ENCODE data around the gene TBC1D24.
A peak's percentile ranks its signal among the peaks of the same experiment; 100 is the strongest.
"Not testable (repeated sequence)": the region's sequence is repeated elsewhere in the genome, so short reads cannot be mapped to it uniquely, and the experiment has no call there.

TBC1D24 gene

GRCh38 chr16:2474877-2475412 is at the start of gene TBC1D24:
Gene TBC1D24 (plus strand): TSS chr16:2475127. CDS start chr16:2496149, 21,022 bp downstream.
- DNase-seq, result peak; percentile 94

GRCh38 chr16:2425825-2426430 is 49.0 kb upstream of the TBC1D24 start:
- DNase-seq, result no peak

- no peak for DNase-seq
These were observed 48.0 kb upstream of the TBC1D24 start for GRCh38 chr16:2426941-2427361.

- DNase-seq, result no peak
These were observed 47.4 kb upstream of the TBC1D24 start for GRCh38 chr16:2427526-2427925.

- DNase-seq, result peak; percentile 26
These were observed 46.7 kb upstream of the TBC1D24 start for GRCh38 chr16:2428051-2428783.

DNA sequence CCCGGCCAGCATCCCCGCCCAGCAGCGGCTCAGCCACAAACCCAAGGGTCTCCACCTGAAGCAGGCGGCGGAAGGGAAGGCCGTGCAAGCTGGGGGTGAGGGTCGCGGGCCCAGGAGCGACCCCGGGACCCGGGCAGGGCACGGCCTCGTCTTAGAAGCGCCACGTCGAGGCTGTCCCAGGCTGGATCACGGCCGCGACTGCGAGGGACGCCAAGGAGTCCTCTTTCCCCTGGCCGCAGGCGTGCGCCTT is 46.2 kb upstream of the TBC1D24 start:
- no peak for DNase-seq

GRCh38 chr16:2429034-2429770 is 45.7 kb upstream of the TBC1D24 start, which contains the start of gene CCNF:
Gene CCNF (plus strand): TSS chr16:2429447. CDS start chr16:2429482, 35 bp downstream.
- DNase-seq, result peak; percentile 99

GRCh38 chr16:2429771-2430663 is 44.9 kb upstream of the TBC1D24 start:
- DNase-seq, result peak; percentile 42

- DNase-seq, result no peak
These were observed 42.6 kb upstream of the TBC1D24 start for GRCh38 chr16:2432286-2432685.

DNA sequence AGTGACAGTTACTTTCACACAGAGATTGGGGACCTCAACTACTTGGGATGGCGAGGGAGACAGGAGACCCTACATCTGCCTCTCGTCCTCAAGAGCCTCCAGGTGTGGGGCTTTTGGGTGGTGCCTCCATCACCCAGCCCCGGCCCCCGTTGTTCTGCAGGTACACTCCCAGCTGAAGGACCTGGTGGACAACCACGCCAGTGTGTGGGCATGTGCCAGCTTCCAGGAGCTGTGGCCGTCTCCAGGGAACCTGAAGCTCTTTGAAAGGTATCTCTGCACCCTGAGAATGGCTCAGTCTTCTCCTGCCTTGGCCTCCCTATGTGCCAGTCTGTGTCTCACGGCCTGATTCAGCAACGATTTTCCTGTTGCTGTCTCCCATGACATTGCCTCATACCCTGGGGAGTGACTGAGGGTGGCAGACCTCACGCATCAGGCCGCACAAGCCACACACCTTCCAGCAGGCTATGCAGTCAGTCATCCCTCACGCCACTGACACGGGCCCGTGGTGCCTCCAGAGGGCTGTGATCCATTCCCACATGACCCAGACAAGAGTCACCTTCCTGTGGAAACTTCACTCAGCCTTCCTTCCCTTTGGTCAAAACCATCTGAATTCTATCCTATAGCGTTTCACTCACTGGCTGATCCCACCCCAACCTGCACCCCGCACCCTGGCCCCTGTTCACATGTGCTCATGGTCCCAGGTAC is 42.0 kb upstream of the TBC1D24 start:
- DNase-seq, result no peak

GRCh38 chr16:2435236-2435635 is 39.7 kb upstream of the TBC1D24 start:
- DNase-seq, result not testable (repeated sequence)

DNA sequence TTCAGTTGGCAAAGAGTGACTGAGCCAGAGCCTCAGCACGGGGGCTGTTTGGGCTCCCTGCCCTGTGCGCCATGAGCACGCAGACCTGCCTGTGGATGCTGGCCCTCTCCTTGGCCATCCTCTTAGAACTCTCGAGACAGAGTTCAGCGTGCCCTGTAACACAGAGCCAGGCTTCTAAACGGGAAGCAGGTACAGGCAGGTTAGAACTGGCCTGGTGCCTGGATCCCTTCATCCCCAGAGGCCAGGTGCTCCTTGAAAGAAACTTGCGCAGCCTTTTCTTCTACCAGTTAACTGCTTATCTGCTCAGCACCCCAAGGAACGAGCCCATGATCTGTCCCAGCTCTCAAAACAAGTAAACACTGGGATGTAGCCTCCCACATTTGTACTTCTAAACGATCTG is 38.8 kb upstream of the TBC1D24 start:
- DNase-seq, result no peak

- DNase-seq, result no peak
These were observed 37.7 kb upstream of the TBC1D24 start for GRCh38 chr16:2437032-2437790.

GRCh38 chr16:2438121-2438520 is 36.8 kb upstream of the TBC1D24 start:
- DNase-seq, result no peak

- no peak for DNase-seq
These were observed 35.3 kb upstream of the TBC1D24 start for GRCh38 chr16:2439598-2439997.

DNA sequence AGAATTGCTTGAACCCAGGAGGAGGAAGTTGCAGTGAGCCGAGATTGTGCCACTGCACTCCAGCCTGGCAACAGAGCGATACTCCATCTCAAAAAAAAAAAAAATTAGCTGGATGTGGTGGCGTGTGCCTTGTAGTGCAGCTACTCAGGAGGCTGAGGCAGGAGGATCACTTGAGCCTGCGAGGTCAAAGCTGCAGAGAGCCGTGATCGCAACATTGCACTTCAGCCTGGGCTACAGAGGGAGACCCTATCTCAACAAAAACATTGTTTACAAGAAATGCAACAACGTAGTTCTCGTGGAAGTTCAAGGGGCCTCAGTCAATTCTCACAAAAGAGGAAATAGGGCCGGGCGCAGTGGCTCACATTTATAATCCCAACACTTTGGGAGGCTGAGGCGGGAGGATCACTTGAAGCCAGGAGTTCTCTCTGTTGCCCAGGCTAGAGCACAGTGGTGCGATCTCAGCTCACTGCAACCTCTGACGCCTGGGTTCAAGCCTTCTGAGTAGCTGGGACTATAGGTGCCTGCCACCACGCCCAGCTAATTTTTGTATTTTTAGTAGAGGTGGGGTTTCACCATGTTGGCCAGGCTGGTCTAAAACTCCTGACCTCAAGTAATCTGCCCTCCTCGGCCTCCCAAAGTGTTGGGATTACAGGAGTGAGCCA is 33.7 kb upstream of the TBC1D24 start:
- not testable (repeated sequence) for DNase-seq

DNA sequence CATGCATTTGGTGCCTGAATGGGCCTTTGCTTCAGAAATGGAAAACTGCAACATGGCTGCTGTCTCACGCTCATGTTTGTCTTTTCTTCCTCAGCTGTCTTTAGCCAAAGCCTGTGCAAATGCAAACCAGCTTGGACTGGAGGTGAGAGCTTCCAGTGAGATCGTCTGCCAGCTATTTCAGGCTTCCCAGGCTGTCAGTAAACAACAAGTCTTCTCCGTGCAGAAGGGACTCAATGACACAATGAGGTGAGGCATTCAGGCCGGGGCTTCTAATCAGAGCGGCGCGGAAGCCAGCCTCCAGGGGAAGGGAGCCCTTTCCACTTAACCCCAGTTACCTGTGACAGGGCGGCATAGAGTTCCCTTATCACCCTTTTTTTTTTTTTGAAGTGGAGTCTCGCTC is 31.4 kb upstream of the TBC1D24 start:
- DNase-seq, result no peak

GRCh38 chr16:2447920-2448583 is 26.9 kb upstream of the TBC1D24 start:
- DNase-seq, result no peak

GRCh38 chr16:2449118-2449517 is 25.8 kb upstream of the TBC1D24 start:
- no peak for DNase-seq

DNA sequence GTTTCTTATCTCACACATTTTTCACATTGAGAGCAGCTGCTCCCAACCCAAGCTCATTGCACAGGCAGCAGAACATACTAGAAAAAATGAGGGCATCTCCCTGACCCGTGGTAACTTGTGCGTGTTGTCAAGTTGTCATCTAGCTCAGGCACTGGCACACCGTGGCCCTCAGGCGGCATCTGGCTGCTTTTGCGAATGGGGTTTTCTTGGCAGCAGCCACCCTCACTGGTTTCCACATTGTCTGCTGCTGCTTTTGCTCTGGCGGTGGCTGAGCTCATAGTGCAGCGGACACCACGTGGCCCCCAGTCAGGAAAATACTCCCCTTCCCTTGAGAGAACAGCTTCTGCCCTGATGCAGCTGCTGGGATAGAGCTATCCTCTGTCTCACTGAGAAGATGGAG is 24.4 kb upstream of the TBC1D24 start:
- DNase-seq, result no peak
